Measurements from ENCODE around the gene RPL18A. TPM values are rescaled to one million over a fixed set of nuclear protein-coding genes. Genes with fewer than 3 reads are reported as not detected.

The RPL18A gene
- total and polyA plus RNA-seq, 2 of the 13 experiments (the other 11 are each of a cell fraction or from before 2014, with no cell fraction given), result 1,471 to 2,004 TPM

- no peak for TF ChIP-seq HOXA3 (CRISPR knock-in tag; IDR thresholded peaks at IDR 0.05)
- no peak for TF ChIP-seq ZNF839 (CRISPR knock-in tag; IDR thresholded peaks at IDR 0.05; ENCODE audit: borderline replicate concordance)
- TF ChIP-seq, protein P1, sequence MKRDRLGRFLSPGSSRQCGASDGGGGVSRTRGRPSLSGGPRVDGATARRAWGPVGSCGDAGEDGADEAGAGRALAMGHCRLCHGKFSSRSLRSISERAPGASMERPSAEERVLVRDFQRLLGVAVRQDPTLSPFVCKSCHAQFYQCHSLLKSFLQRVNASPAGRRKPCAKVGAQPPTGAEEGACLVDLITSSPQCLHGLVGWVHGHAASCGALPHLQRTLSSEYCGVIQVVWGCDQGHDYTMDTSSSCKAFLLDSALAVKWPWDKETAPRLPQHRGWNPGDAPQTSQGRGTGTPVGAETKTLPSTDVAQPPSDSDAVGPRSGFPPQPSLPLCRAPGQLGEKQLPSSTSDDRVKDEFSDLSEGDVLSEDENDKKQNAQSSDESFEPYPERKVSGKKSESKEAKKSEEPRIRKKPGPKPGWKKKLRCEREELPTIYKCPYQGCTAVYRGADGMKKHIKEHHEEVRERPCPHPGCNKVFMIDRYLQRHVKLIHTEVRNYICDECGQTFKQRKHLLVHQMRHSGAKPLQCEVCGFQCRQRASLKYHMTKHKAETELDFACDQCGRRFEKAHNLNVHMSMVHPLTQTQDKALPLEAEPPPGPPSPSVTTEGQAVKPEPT (CRISPR knock-in tag; IDR thresholded peaks at IDR 0.05; ENCODE audit: low read depth), result no peak
- no peak for TF ChIP-seq ZEB1 (IDR thresholded peaks at IDR 0.05; ENCODE audit: insufficient replicate concordance, low read depth)
- no peak for TF ChIP-seq PAX8 (CRISPR knock-in tag; IDR thresholded peaks at IDR 0.05; ENCODE audit: borderline replicate concordance)
- TF ChIP-seq, protein P2, sequence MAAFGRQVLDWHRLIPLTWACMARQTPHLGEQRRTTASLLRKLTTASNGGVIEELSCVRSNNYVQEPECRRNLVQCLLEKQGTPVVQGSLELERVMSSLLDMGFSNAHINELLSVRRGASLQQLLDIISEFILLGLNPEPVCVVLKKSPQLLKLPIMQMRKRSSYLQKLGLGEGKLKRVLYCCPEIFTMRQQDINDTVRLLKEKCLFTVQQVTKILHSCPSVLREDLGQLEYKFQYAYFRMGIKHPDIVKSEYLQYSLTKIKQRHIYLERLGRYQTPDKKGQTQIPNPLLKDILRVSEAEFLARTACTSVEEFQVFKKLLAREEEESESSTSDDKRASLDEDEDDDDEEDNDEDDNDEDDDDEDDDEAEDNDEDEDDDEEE (CRISPR knock-in tag; IDR thresholded peaks at IDR 0.05), result no peak
- no peak for TF ChIP-seq NRL (CRISPR knock-in tag; IDR thresholded peaks at IDR 0.05; ENCODE audit: borderline replicate concordance)
- TF ChIP-seq KDM5B (CRISPR knock-in tag; IDR thresholded peaks at IDR 0.05; ENCODE audit: borderline replicate concordance), result no peak
- no peak for TF ChIP-seq TEF (CRISPR knock-in tag; IDR thresholded peaks at IDR 0.05)
- TF ChIP-seq SNAPC5 (CRISPR knock-in tag; IDR thresholded peaks at IDR 0.05; ENCODE audit: borderline replicate concordance), result no peak
- TF ChIP-seq, protein P3, sequence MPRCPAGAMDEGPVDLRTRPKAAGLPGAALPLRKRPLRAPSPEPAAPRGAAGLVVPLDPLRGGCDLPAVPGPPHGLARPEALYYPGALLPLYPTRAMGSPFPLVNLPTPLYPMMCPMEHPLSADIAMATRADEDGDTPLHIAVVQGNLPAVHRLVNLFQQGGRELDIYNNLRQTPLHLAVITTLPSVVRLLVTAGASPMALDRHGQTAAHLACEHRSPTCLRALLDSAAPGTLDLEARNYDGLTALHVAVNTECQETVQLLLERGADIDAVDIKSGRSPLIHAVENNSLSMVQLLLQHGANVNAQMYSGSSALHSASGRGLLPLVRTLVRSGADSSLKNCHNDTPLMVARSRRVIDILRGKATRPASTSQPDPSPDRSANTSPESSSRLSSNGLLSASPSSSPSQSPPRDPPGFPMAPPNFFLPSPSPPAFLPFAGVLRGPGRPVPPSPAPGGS (CRISPR knock-in tag; IDR thresholded peaks at IDR 0.05), result no peak
Measured at GRCh38 chr19:17835182-17836006, 24.3 kb upstream of the RPL18A start (continued).

Measured in HepG2 (cell line).